IPS-18c (cell line): ENCODE data around the gene MT1G.
"Not testable (repeated sequence)": the region's sequence is repeated elsewhere in the genome, so short reads cannot be mapped to it uniquely, and the experiment has no call there.

ENCODE experiments used
- H3K4me3 ChIP-seq: 2 replicates; pipeline ENCODE4 v1.7.0; 2013; ENCODE audit warnings: low read depth, mild to moderate bottlenecking, low read length, moderate library complexity; ENCODE audit not compliant: insufficient read depth
- H3K9me3 ChIP-seq: one replicate; pipeline ENCODE4 v1.6.1; 2013; ENCODE audit warnings: mild to moderate bottlenecking, low read length, moderate library complexity; ENCODE audit not compliant: control insufficient read depth, insufficient read depth

MT1G gene

DNA sequence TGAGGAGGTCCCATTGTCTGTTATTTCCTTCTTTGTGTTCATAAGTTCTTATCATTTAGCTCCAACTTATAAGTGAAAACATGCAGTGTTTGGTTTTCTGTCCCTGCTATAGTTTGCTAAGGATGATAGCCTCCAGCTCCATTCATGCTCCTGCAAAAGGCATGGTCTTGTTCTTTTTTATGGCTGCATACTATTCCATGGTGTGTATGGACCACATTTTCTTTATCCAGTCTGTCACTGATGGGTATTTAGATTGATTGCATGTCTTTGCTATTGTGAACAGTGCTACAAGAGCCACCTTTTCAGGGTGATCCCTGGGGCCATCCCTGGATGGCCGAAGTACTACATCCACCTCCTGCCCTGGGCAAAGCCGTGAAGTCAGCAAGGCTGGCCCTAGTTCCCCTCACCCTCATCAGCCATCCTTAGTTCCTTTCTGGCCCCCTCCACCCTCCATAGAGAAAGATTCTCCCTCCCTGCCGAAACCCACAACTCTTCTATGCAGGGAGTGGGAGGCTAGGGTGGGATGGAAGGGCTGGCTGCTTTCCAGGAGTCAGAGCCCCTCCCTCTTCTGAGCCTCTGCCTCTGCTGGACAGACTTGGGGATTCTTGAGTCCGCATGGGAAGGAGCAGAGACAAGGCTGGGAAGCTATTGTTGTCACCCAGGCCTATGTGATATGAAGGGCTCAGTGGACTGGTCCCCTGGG is 22.7 kb upstream of the MT1G start:
- Histone ChIP-seq H3K9me3 (no peaks in the 10 kb centered on the region), H3K4me3 (no peak overlapping the region)

DNA sequence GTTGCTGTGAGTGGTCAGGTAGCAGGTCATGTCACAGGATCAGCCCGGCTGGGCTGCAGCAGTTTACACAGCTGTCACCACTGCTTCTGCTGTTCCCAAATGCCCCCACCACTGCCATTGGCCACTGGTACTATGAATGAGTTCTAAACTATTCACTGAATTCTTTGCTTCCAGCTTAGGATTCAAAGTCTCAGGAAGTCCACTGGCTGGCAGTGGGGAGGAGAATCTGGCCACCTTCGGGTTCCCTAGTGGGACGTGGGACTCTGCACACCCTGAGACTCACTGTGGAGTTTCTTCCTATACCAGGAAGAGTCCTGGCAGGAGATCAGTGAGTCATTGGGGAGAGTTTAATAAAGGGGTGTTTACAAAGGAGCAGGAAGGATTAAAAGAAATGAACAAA is 21.3 kb upstream of the MT1G start:
- Histone ChIP-seq H3K4me3 (no peak overlapping the region), H3K9me3 (no peaks in the 10 kb centered on the region)

DNA sequence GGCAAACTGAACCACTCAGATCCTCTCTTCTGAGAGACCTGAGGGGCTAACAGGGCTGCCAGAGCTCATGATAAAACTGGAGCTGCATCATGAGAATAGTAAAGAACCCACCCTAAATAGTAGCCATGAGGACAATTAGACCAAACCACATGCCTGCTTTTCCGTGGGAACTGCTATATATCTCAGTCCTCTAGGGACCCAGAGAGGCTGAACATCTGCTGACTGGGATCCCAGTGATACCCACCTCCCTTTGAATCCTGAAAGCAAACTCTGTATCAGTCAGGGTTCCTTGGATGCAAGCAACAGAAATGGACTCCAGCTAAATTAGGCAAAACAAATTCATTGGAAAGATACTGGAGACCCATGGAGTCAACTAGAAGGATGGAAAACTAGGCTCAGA is 20.9 kb upstream of the MT1G start:
- Histone ChIP-seq H3K9me3 (no peaks in the 10 kb centered on the region), H3K4me3 (no peak overlapping the region)

DNA sequence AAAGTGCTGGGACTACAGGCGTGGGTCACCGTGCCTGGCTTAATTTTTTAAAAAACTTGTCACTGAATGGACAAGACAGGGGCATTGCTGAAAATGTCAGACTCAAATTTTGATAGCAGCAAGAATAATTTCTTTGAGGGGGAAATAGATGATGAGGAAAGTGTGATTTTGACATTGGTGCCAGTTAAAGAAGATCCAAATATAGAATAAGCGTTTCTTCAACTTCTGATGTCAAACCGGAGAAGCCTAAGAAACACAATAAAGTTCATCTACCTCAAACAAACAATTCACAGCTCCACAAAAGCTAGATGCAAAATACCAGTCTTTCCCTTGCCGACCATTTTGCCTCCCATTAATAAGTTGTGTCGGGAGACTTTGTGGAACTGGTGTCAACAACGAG is 18.9 kb upstream of the MT1G start:
- H3K9me3 ChIP-seq, result no peaks in the 10 kb centered on the region
- H3K4me3 ChIP-seq, result no peak overlapping the region

DNA sequence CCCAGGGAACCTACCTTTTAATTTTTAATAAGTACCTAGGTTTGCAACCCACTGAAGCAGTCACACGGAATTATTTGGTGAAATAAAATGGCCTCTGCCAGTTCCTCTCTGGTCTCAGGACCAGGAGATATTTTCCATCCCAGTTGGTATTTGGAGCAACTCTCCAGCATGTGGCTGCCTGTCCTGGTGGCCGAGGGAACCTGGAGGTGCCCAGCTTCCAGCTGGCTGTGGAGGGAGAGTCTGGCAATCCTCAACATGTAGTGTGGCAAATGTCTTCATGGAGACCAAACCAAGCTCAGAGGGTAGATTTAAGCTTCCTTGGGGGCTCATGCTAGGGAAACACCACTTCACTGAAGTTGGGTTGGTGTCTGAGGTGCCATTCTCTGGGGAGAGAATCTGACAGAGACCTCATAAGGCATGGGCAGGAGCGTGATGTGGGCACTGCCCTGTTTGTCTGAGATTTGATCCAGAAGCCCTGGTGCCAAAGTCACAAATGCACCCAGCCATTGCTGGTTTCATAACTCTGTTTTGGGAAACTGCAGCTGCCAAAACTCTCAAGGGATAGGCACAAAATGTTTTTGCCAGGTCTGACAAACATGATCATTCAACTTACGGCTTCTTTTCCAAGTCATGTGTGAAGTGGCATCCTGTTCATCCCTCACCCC is 17.2 kb upstream of the MT1G start:
- Histone ChIP-seq H3K9me3 (no peaks in the 10 kb centered on the region), H3K4me3 (no peak overlapping the region)

DNA sequence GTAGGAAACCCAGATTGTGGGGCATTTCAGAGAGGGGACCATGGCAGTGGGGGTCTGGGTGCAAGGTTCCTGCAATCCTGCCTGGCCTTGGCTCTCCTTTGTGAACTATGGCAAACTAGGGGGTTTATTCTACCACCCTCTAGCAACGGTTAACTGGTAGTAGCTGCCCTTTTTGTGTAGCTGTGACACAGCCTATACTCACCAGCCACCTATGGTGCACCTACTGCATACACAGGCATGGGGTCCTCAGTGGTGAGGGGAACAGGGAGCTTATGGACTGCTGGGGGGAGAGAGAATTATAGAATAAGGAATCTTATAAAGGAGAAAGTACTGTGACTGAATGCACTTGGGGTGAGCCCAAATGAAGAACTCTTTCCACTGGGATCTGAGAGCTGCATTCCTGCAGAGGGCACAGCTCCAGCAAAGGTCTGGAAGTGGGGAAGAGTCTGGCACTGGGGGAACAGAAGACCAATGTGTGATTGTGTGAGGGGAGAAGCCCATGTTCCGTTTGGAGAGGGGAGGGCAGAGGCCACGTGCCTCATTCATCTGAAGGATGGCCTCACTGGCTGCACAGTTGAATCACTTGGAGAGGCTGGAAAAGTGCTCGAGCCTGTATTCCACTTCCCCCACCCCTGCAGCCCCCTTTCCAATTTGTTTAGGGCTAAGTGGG is 16.5 kb upstream of the MT1G start:
- H3K4me3 ChIP-seq, result no peak overlapping the region
- no peaks in the 10 kb centered on the region for H3K9me3 ChIP-seq

DNA sequence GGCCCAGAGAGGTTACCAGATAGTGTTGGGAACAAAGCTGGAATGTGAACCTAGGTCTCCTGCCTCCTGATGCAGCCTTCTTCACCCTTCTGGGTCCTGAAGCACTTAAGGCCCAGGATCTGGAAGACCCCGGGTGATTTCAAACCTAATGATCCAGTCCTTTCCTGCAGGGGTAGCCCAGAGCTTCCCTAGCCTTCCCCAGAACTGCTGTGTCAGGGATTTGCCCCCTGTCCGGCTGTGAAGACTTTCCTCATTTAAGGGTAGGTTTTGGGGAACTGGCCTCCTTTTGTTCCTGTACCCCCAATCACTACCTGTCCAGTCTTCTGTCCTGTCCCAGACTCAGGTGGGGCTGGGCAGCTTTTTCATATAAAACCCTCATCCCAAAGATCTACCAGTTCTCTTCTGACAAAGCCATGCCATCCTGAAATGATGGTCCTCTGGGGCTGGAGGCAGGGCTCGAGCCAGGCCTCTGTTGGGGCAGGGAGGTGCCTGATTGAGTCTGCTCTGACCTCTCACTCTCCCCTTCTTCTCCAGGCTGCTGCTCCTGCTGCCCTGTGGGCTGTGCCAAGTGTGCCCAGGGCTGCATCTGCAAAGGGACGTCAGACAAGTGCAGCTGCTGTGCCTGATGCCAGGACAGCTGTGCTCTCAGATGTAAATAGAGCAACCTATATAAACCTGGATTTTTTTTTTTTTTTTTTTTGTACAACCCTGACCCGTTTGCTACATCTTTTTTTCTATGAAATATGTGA is 15.7 kb upstream of the MT1G start:
- H3K9me3 ChIP-seq, result no peaks in the 10 kb centered on the region
- peak overlapping the region; percentile 63; the same call in 1 of the 2 replicates for H3K4me3 ChIP-seq

DNA sequence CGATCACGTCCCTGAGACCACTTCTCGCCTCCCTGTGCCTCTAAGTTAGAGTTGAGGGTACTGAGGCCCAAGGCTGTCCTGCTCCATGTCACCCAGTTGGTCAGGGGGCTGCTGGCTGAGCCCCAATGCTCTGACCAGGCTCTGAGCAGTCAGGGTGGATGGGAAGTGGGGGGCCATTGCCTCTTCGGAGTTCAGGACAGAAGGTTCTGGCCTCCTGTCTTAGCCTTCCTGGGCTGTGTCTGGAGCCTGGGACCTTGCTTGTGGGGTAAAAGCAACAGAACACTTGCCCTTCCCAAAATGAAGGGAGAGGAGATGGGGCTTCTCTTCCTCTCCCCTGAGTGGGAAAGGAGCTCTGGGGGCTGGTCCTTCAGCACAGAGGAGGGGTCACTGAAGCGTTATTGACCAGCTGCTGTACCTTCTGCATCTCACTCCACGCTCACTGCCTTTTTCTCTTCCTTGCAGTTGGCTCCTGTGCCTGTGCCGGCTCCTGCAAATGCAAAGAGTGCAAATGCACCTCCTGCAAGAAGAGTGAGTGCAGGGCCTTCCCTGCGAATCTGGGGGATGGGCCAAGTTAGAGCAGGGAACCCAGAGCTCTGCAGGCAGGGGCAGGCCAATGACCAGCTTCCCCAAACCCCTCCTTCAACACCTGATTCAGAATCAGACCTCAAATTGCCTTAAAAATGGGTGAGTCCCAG is 15.0 kb upstream of the MT1G start:
- no peaks in the 10 kb centered on the region for H3K9me3 ChIP-seq
- H3K4me3 ChIP-seq, result peak overlapping the region; percentile 63

DNA sequence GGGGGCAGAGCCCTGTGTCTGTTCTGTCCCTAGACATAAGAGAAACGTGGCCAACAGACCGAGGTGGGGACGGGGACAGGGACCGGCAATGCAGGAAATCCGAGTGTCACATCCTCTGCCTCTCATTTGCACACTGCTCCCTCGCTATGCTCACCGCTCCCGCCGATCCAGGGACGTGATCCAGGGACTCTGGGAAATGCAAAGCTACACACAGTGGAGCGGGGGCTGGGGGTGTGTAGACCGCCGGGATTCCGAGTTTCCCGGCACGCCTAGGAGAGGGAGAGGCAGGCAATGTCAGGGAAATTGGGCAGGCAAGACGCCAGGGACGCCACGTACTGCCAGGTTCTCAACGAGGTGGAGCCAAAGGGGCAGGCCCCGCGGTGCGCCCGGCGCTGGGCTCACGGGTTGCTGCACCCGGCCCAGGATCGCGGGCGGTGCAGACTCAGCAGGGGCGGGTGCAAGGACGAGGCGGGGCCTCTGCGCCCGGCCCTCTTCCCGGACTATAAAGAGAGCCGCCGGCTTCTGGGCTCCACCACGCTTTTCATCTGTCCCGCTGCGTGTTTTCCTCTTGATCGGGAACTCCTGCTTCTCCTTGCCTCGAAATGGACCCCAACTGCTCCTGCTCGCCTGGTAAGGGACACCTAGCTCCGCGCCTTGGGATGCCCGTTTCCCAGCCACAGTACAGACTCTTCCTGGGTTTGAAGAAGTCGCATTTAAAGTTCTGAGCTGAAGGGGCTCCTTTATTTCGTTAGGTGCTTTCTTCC is 14.3 kb upstream of the MT1G start, which contains the start of gene MT1X:
TSS of gene MT1X (plus strand) at position 532 of the 764 bp plus-strand sequence. CDS start at position 603, 71 bp downstream.
- no peaks in the 10 kb centered on the region for H3K9me3 ChIP-seq
- peak within 1 kb of the TSS; percentile 63 for H3K4me3 ChIP-seq

DNA sequence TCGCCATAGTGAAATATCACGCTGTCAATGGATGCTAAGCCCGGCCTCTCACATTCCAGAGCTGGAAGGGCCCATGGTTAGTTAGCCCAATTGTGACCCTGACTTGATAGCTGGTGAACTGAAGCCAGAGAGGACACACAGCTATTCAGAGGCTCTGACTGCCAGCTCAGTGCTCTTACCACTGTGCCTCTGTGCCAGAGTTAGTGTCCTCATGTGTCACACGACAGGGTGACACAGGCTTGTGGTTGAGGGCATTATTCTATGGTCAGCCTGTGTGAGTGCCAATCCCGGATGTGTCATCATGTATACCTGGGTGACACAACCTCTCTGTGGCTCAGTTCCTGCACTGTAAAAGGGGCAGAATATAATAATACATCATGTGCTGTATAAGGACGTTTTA is 12.0 kb upstream of the MT1G start:
- Histone ChIP-seq H3K4me3 (no peak overlapping the region), H3K9me3 (no peaks in the 10 kb centered on the region)

DNA sequence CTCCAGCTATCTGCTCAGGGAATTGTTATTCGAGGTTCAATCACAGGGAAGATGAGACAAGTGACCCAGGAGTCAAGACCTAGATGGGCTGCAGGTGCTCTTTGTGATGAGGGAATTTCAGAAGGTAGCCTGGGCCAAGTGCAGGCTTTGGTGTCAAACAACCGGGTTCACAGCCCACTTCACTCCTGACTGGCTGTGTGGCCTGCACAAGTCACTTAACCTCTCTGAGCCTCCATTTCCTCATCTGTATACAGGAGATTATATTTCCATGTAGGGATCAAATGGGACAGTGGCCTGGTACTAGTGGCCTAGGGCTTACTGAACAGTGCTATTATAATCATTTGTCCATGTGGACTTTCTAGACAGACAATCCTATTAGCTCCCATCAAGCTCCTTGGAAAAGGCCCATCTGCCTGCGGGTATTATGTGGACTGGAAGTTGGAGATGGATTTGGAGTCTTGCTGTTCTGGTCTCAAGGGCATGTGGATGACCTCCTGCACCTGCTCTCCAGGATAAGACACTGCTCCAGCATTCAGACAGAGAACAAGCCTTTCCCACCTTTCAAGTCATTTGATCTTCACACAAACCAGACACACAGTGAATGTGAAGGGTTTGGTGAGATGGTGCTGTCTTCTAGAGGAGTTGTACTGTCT is 11.3 kb upstream of the MT1G start:
- no peaks in the 10 kb centered on the region for H3K9me3 ChIP-seq
- H3K4me3 ChIP-seq, result no peak overlapping the region

DNA sequence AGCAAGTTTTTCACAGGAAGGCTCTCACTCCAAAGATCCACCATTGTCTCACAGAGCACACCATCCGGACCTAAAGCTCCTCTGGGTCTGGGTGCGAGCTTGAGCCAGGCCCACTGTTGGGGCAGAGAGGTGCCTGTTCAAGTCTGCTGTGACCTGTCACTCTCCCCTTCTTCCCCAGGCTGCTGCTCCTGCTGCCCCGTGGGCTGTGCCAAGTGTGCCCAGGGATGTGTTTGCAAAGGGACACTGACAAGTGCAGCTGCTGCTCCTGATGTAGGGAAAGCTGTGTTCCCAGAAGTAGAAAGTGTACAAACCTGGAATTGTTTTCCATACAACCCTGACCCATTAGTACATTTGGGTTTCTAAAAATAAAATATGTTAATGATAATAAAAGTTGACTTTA is 9.6 kb upstream of the MT1G start:
- H3K9me3 ChIP-seq, result no peaks in the 10 kb centered on the region

DNA sequence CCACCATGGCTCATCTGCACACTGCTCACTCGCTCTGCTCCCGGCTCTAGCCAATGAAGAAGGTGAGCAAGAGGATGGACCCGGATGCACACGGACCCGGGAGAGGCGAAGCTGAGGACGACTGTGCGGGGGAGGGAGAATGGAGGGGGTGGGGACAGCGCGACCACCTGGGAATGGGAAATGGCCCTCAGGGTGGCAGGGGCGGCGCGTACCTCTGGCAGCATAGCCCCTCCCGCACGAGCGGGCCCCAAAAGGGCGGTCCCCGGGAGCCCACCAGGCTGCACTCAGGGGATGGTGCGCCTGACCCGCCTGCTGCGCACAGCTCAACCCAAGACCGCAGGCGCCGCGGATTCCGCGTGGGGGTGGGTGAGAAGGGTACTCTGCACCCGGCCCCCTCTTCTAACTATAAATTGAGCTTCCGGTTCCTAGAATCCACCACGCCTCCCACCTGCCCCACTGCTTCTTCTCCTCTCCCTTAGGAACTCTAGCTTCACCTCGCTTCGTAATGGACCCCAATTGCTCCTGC is 7.9 kb upstream of the MT1G start:
- H3K9me3 ChIP-seq, result no peaks in the 10 kb centered on the region
- peak overlapping the region; percentile 50 for H3K4me3 ChIP-seq

More for the DNA sequence above, 9.6 kb upstream of the MT1G start:
- H3K4me3 ChIP-seq, result no peak overlapping the region

DNA sequence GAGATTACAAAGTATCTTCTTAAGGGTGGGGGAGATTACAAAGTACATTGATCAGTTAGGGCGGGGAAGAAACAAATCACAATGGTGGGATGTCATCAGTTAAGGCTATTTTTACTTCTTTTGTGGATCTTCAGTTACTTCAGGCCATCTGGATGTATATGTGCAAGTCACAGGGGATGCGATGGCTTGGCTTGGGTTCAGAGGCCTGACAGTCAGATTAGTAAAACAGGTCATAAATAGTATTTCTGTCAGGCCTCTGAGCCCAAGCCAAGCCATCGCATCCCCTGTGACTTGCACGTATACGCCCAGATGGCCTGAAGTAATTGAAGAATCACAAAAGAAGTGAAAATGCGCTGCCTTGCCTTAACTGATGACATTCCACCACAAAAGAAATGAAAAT is 6.7 kb upstream of the MT1G start:
- H3K4me3 ChIP-seq, result not testable (repeated sequence)

DNA sequence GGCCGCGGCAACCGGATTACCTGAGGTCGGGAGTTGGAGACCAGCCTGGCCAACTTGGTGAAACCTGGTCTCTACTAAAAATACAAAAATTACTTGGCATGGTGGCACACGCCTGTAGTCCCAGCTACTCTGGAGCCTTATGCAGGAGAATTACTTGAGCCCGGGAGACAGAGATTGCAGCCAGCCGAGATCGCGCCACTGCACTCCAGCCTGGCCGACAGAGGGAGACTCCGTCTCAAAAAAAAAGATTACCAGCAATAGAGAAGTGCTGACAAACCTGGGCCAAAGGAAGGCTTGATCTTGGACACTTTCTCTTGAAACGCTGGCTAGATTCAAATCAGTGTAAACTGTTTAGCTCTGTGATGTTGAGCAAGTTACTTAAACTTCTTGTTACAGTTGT is 6.1 kb upstream of the MT1G start:
- no peak overlapping the region for H3K4me3 ChIP-seq
- no peaks in the 10 kb centered on the region for H3K9me3 ChIP-seq

More for the DNA sequence above, 6.7 kb upstream of the MT1G start:
- H3K9me3 ChIP-seq, result not testable (repeated sequence)
